Measurements from ENCODE around the gene PRKCZ.

The PRKCZ gene

GRCh38 chr1:2046953-2047748, 3.1 kb upstream of the PRKCZ start:
- no peak for DNase-seq

DNA sequence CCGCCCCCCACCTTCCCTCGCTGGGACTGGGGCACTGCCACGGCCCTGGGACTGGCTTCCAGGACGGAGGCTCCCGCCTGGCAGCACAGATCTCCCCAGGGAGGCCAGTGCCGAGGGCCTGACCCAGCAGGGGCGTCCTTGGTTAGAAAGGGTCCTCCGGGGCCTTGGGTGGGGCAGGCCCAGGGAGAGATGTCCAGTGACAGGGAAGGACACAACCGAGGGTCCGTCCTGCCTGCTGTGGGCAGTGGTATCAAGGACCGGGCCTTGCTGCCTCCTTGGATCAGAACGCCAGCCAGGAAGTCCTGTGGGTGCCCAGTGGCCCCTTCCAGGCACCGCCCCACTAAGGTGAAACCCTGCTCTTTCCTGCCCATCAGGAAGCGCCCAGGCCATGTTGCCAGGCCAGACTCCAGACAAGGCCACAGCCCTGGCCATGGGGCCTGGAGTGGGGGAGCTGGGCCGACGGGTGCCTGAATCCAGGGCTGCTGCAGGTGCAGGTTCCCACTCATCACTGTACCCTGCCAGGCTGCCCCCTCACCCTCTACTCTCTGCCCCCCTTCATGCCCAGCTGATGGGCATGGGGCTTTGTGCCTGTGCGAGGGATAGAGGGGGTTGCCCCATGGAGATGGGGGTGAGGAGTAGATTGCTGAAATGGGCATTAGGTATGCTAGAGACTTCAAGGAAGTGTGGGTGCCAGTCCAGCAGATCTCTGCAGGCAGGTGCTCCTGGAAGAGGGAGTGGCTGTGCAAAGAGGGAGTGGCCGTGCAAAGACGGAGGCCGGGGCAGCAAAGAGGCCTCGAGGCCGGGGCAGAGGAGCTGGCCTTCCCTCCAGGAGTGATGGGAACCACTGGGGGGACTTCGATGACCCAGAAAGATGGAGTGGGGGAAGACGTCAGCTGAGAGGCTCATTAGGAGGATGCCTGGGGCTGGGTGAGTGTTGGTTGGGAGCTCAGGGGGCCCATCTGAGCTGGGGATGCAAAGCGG, 2.2 kb upstream of the PRKCZ start:
- DNase-seq = no peak

DNA sequence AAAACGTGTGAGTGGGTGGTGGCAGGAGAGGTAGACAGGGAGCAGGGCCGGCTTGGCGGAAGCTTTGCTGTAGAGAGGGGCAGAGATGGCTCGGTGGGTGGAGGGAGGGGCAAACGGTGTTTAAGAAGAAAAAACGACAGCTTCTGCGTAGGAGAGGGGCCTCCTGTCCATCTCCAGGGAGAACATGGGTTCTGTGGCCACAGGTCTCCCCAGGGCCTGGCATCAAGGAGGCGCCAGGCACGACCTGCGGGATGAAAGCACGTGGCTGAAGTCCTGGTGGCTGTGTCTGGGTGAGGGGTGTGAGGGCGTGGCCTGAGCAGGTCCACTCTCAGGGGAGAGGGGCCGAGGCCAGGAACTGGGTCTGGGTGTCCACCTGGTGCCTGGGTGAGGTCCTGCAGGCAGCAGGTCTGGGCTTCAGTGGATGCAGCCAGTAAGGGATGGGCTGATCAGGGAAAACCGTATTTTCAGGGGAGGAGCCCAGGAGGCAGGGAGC, 940 bp upstream of the PRKCZ start:
- DNase-seq = peak; percentile 55

- DNase-seq = no peak
Observed at GRCh38 chr1:2050461-2050792, 216 bp downstream of the PRKCZ start.

GRCh38 chr1:2050793-2051682, 827 bp downstream of the PRKCZ start:
- DNase-seq = no peak

DNA sequence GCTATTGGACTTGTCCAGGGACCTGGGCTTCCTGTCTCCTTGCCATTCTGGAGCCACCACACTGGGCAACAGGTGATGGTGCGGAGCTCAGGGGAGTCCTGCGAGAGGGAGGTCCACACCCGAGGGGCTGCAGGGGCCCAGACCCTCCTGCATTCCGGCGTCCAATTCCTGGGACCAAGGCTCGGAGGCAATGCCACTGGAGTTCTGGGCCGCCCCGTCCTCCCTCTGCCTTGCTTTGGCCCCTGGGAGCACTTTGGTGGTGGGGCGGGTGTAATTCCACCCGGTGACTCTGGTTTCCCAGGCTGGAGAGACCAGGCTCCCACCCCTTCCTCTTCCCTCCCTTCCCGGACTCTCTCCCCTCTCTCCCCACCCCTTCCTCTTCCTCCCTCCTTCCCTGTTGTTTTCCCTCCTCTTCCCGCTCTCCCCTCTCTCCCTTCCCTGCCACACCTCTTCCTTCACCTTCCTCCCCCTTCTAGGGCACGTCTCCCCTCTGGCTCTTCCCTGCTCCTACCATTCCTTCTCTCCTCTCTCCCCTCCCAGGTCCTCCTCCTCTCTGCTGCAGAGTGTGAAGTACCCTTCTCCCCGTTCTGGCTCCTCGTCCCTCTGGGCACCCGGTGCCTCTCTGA, 2.0 kb downstream of the PRKCZ start:
- no peak for DNase-seq

GRCh38 chr1:2052756-2053155, 2.5 kb downstream of the PRKCZ start:
- DNase-seq = no peak

DNA sequence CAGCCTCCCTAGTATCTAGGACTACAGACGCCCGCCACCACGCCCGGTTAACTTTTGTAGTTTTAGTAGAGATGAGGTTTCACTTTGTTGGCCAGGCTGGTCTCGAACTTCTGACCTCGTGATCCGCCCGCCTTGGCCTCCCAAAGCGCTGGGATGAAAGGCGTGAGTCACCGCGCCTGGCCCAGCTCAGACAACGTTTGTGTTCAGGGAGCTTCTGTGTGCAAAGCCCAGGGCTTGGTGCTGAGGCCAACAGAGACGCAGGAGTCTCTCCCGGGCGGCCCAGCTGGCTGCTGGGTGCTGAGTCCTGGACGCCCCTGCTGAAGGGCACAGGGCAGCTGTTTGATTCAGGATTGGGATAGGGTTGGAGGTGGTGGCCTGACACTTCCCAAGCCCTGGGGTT, 3.0 kb downstream of the PRKCZ start:
- DNase-seq = no peak

DNA sequence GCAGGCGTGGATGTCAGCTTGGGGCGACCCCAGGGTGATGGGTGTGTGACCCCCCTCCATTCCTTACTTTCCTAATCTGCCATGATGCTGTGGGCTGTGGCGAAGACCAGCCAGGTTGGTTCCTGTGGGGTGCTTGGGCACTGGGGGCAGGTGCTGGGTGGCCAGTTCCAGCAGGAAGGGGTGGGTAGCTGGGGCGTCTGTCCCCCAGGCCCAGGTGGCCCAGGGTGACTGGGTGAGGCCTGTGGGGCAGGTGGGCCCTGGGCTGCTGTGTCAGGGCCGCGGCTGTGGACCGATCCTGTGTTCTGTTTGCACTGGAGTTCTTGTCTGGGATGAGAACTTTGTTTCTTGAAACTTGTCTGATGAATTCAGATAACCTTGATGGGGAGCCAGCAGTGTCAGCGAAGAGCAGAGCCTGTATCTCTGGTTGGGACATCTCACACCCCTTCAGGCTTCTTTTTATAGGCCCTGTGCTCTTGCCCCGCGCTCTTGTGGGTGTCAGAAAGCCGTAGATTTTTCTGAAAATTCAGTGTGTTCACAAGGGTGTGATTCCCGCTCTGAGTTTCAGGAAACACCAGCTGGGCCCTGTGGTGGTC, 3.7 kb downstream of the PRKCZ start:
- DNase-seq = no peak

GRCh38 chr1:2054560-2054959, 4.3 kb downstream of the PRKCZ start:
- no peak for DNase-seq

DNA sequence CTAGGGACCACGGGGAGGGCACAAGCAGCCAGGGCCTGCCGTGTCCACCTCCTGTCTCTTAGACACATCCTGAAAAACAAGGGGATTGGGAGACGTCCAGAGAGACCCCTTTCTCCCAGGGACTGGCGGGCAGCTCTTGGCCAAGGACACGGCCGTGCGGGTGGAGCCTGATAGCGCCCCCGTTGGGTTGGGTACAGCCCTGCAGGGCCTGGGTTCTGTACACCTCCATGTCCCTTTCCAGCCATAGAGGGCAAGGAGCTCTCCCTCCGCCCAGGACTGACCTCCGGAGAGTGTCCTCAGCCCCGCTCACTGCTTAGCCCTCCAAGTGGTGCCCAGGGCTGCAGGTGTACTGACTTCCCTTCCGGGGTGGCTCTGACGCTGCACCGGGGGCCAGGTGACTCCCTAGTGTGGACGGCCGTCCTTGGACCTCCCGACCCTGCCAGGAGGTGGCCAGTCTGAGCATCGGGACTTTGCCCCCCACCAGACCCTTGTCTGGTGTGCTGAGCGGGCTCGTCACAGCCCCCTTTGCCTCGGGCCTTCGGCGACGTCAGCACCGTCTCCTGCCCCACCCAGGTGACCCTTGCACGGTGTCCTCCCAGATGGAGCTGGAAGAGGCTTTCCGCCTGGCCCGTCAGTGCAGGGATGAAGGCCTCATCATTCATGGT, 5.8 kb downstream of the PRKCZ start:
- no peak for DNase-seq

DNA sequence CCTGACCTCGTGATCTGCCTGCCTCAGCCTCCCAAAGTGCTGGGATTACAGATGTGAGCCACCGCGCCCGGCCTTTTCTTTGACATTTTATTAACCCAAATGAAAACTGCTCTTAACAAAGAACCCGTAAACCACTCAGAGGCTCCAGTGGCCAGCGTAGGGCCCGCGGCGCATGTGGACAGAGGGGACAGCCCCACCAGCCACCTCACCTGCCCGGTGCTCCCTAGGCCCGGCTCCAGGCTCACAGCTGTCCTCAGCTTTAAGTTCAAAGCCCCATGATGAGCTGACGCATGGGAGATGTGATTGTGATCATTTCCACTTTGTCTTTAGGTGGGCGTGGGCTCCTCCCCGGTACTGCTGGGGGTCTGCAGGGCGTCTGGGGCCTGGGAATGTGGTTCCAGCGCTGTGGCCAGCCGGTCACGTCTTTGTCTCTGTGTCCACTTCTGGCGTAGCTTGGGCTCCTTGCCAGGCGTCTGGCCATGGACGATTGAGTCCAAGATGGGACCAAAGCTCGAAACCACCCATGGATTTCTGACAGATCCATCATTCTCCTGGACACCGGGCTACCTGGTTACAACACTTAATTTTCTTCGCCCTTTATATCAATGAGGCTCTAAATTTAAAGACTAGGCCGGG, 6.9 kb downstream of the PRKCZ start:
- DNase-seq = no peak

DNA sequence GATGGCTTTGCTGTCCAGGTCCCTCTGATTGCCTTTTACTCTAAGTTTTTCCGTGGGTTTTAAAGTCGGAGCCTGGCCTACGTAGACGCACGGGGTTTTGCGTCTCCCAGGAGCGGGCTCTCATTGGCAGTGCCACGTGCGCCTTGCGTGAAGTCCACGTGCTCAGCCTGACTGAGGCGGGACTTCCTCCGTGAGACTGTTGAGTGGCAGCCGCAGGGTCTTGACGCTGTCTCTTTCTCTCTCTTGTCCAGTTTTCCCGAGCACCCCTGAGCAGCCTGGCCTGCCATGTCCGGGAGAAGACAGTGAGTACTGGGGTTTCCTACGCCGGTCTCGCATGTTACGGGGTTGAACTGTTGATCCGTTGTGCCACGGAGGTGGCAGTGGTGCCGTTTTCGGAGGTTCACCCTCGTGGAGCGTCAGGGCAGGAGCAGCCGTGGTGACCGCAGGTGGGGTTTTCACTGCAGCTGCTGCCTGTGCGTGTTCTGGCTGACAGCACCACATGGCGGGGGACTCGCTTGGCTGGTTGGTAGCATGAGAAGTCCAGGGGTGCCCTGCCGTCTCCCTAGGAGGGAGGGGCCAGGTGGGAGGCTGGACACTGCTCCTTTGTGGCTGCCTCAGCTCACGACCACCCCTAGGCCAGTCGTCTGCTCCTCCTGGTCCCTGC, 9.2 kb downstream of the PRKCZ start:
- DNase-seq = no peak

DNA sequence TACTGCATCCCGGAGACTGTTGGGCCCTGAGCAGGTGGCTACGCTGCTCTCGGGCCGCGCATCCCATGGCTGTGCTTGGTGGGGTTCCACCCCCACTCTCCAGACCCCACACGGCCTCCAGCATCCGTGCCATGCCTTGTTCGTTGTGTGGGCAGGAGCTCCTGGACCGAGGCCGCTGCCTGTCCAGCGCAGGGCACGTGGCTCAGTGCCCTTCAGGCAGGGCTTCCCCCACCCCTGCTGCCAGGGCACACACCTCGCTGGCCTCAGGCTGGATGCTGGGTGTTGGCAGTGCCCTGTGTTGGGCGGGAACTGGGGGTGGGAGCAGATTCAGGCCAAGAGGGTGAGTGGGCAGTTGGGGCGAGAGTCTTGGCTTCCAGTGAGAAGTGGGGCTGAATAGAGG, 9.9 kb downstream of the PRKCZ start:
- no peak for DNase-seq

DNA sequence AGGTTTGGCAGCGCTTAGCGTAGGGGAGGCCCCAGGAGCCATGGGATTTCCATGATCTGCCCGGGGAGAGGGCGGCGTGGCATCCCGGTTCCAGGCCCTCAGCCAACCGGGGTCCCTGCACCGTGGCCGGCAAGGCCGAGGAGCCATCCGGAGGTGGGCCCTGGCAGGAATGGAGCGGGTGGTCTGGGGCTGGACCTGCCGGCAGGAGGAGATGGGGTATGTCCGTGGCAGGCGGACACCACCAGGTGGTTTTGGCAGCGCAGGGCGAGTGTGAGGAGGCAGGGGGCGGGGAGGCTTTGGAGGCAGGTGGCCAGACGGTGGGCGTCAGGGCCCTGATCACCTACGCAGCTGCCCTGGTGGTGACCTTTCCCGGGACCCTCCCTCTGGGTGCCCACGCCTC, 10.3 kb downstream of the PRKCZ start:
- DNase-seq = no peak

DNA sequence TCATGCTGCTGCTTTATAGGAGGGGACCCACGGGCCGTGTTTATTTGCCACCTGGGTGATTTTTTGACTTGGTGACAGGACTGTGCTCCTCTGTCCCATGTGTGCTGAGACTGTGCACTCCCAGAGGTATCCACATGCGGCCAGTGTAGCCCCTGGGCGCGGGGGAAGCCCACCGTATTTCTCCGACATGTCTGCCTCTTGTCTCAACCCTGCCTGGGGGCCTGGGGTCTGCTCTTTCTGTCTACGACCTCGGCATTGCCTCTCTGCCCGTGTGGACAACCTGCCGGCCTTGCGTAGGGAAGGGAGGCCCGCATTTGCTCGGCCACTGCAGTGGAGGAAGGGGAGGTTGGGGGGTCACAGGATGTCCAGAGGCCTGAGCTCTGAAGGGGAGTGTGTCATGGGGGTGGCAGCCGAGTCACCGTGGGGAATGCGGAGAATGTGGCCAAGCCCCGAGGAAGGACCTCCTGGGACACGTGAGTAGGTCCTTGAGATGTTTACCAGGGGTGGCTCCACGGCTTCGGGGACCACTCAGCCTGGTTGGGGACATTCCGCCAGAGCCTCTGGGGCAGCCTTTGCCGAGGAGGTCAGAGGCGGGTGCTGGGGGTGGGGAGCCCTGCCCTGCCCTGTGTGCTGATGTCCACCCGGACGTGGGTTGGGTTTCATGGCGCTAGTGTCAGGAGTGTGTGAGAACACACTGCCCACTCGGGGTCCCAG, 11.0 kb downstream of the PRKCZ start:
- no peak for DNase-seq

GRCh38 chr1:2065699-2066098, 15.5 kb downstream of the PRKCZ start:
- no peak for DNase-seq

- no peak for DNase-seq
Observed at GRCh38 chr1:2067393-2067792, 17.2 kb downstream of the PRKCZ start.

GRCh38 chr1:2067981-2068380, 17.8 kb downstream of the PRKCZ start:
- DNase-seq = no peak

DNA sequence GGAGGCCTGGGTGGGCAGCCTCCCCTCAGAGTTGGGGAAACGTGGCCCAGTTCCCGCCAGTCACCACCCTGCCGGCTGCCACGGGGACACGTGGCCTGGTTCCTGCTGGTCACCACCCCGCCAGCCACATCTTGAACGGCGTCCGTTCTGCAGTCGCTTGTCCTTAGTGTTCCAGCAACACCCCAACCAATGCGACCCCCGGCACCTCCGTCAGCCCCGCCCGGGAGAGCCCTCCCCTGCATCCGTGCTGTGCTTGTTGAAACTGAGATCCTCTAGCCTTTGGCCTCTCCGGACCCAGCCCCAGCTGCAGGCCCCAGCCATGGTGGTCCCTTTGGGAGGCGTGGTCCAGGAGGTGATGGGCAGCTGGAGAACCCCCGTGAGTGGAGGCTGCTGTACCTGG, 18.7 kb downstream of the PRKCZ start:
- DNase-seq = no peak
